ENCODE measurements around the gene PYGO1. TPM values are rescaled to one million over a fixed set of nuclear protein-coding genes. Genes with fewer than 3 reads are reported as not detected.

PYGO1 gene
- total RNA-seq, 1 donor from 2014 or later: 11.1 TPM

DNA sequence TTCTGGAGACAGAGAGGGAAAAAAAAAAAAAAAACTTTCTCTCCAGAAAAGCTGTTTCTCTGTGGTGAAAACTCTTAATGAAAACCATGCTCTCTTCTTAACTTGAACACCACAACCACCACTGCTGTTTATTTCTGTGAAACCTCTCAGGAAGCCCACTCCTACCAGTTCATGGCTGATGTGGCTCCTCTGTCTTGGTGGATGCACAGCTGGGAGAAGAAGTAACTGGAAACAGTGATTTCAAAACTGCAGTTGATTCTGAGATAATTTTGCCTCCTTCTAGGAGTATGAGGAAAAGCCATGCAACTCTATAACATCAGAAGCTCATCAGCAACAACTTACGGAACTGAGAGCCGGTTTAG, 40.2 kb upstream of the PYGO1 start:
- TF ChIP-seq, protein P1, sequence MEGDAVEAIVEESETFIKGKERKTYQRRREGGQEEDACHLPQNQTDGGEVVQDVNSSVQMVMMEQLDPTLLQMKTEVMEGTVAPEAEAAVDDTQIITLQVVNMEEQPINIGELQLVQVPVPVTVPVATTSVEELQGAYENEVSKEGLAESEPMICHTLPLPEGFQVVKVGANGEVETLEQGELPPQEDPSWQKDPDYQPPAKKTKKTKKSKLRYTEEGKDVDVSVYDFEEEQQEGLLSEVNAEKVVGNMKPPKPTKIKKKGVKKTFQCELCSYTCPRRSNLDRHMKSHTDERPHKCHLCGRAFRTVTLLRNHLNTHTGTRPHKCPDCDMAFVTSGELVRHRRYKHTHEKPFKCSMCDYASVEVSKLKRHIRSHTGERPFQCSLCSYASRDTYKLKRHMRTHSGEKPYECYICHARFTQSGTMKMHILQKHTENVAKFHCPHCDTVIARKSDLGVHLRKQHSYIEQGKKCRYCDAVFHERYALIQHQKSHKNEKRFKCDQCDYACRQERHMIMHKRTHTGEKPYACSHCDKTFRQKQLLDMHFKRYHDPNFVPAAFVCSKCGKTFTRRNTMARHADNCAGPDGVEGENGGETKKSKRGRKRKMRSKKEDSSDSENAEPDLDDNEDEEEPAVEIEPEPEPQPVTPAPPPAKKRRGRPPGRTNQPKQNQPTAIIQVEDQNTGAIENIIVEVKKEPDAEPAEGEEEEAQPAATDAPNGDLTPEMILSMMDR (IDR thresholded peaks at IDR 0.05): no peak
- Histone ChIP-seq H3K4me1 (no peaks in the 10 kb centered on the region), H3K9me3 (no peaks in the 10 kb centered on the region), H3K27me3 (no peaks in the 10 kb centered on the region), H3K4me3 (no peak overlapping the region), H3K36me3 (no peaks in the 10 kb centered on the region), H3K27ac (peak overlapping the region; percentile 26)
- DNase-seq (no peak), ATAC-seq (no peak)
- intact Hi-C loops (cut with DNase I): no loop called here

DNA sequence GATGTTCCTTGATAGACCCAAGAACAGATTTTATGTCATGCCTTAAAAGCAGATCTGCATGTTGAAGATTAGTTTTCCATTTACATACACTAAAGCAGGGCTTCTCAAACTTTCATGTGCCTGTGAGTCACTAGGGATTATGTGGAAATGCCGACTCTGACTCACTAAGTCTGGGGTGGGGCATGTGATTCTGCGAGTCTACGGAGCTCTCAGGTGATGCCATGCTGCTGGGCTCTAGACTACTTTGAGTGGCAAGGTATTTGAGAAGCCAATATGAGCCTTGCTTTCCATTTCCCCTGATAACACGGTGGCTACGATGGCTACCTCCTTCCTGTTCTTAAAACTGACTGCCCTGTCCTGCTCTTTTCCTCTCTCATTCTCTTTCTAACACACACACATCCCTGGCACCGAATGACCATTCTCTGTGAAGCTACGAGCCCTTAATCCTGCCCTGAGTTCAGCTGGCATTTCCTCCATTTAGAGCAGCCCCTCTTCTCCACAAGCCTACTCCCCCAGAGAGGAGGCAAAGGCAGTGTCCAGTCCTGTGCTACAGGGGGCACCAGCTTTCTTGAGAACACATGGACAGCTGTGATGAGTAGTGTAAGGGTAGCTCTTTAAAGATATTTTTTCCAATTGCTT, 39.7 kb upstream of the PYGO1 start:
- ATAC-seq (peak; percentile 94), DNase-seq (no peak)
- no peaks in the 10 kb centered on the region for H3K27me3 ChIP-seq
- H3K27ac ChIP-seq: peak overlapping the region; percentile 26
- H3K4me3 ChIP-seq: no peak overlapping the region
- TF ChIP-seq, protein P1 (IDR thresholded peaks at IDR 0.05): no peak
- H3K4me1 ChIP-seq: no peaks in the 10 kb centered on the region
- H3K9me3 ChIP-seq: no peaks in the 10 kb centered on the region
- no peaks in the 10 kb centered on the region for H3K36me3 ChIP-seq
- intact Hi-C loops (cut with DNase I): no loop called here

DNA sequence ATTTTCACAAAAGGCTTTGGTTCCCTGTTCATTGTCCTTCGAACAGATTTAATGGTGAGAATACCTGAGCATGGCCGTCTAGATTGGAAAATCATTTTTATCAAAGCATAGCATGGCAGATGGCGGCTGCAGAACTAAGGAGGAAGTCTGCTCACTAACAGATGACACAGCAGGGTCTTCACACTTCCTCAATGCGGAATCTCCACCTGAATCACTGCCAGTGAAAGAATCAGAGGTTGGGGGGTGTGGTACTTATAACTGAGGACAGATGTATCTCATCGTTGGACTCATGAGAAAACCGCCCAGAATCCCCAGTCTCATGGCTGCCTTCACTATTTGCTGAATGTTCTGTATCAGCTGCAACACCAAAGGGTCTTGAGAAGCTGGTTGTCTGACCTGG, 31.6 kb upstream of the PYGO1 start:
- no peak overlapping the region for H3K27ac ChIP-seq
- no peaks in the 10 kb centered on the region for H3K27me3 ChIP-seq
- DNase-seq (no peak), ATAC-seq (no peak)
- intact Hi-C loops (cut with DNase I): no loop called here
- TF ChIP-seq, protein P1 (IDR thresholded peaks at IDR 0.05): no peak
- H3K4me1 ChIP-seq: no peaks in the 10 kb centered on the region
- no peak overlapping the region for H3K4me3 ChIP-seq
- no peaks in the 10 kb centered on the region for H3K9me3 ChIP-seq
- H3K36me3 ChIP-seq: no peaks in the 10 kb centered on the region

DNA sequence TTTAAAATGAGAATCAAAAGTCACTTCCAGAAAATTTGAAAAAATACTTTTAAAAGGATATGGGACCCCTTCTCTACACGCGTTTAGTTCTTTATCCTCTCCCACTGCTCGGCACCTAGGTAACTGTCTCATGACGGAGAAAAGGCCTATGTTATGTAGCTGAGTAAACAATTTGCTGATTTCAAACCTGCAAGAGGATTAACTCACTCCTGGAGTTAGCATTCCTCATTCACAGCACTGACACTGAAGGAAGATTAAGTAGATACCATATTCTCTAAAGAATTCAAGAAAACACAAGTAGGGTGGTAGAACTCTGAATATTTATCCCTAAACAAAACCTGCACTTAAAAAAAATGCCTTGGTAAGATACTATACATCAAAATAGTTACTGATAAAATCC, 30.2 kb upstream of the PYGO1 start:
- Histone ChIP-seq H3K4me3 (no peak overlapping the region), H3K27ac (no peak overlapping the region), H3K9me3 (no peaks in the 10 kb centered on the region), H3K4me1 (no peaks in the 10 kb centered on the region), H3K36me3 (no peaks in the 10 kb centered on the region), H3K27me3 (no peaks in the 10 kb centered on the region)
- TF ChIP-seq, protein P1 (IDR thresholded peaks at IDR 0.05): no peak
- no peak for DNase-seq
- ATAC-seq: no peak
- intact Hi-C loops (cut with DNase I): no loop called here

DNA sequence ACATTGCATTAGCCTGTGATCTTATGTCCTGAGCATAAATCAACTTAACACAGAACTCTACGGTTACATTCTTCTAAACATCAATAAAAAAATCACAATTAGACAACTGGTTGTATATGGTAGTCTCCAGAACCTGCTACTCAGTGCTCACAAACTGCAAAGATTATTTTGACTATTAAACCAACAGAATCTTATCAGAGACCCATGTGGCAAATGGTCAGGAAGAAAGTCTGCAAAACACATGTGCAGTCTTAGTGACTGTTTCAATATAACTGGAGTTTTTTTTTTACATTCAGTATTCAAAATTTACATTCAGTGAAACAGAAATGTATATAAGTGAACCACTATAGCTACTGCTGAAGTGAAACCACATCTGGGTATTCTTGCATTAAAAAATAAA, 27.3 kb upstream of the PYGO1 start:
- intact Hi-C loops (cut with DNase I): no loop called here
- H3K4me1 ChIP-seq: no peaks in the 10 kb centered on the region
- no peak for ATAC-seq
- H3K27ac ChIP-seq: no peak overlapping the region
- H3K36me3 ChIP-seq: no peaks in the 10 kb centered on the region
- H3K4me3 ChIP-seq: no peak overlapping the region
- TF ChIP-seq, protein P1 (IDR thresholded peaks at IDR 0.05): no peak
- no peak for DNase-seq
- no peaks in the 10 kb centered on the region for H3K9me3 ChIP-seq
- no peaks in the 10 kb centered on the region for H3K27me3 ChIP-seq

DNA sequence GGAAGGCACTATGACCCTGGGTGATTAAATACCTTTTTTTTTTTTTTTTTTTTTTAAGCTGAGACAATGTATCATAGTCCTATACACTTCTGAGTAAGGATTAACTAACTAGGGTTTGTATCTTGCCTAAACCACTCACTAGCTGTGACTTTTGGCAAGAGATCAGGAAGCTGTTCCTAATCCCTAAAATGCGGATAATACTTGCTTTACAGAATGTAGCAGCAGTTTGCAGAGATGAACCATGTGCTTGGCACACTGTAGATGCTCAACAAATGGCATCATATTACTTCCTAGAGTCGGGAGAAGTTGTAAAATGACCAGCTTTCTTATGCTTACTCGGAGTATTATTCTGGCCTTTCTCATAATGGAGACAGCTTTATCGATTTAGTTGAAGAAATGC, 25.6 kb upstream of the PYGO1 start:
- no peak overlapping the region for H3K27ac ChIP-seq
- intact Hi-C loops (cut with DNase I): no loop called here
- H3K4me1 ChIP-seq: no peaks in the 10 kb centered on the region
- H3K9me3 ChIP-seq: no peaks in the 10 kb centered on the region
- H3K27me3 ChIP-seq: no peaks in the 10 kb centered on the region
- ATAC-seq (no peak), DNase-seq (no peak)
- H3K36me3 ChIP-seq: no peaks in the 10 kb centered on the region
- TF ChIP-seq, protein P1 (IDR thresholded peaks at IDR 0.05): no peak
- no peak overlapping the region for H3K4me3 ChIP-seq

Data from upper lobe of right lung (tissue), 1 donor.